CD14-positive monocyte (primary cell): Measurements from ENCODE around the gene GNAL. TPM values are rescaled to one million over a fixed set of nuclear protein-coding genes. Genes with fewer than 3 reads are reported as not detected.

Experiments
- DNase-seq, 3 donors: peaks; one replicate each; pipeline ENCODE4 v3.0.0-alpha.2; 2011 to 2022
- H2AFZ ChIP-seq: 2 replicates; pipeline ENCODE4 v1.6.0; 2012; ENCODE audit warnings: mild to moderate bottlenecking, low read depth, low read length, inconsistent platforms; ENCODE audit not compliant: insufficient read depth, poor library complexity, severe bottlenecking
- H3K27ac ChIP-seq, 2 donors: 1 replicate in 1 of 2; 2 replicates in 1 of 2; pipeline ENCODE4 v1.5.1; 2012 to 2013; ENCODE audit warnings: low read length in 2 of 2, control low read depth in 1 of 2, inconsistent platforms in 1 of 2, low read depth in 1 of 2, mild to moderate bottlenecking in 1 of 2
- H3K27me3 ChIP-seq, 2 donors: one replicate each; pipeline versions ENCODE4 v1.6.0 to v1.6.1; 2011 to 2013; ENCODE audit warnings: low read length in 2 of 2; ENCODE audit not compliant: control insufficient read depth in 2 of 2, insufficient read depth in 2 of 2
- H3K36me3 ChIP-seq, 2 donors: replicated peaks in 1 of 2; 1 replicate in 1 of 2; 2 replicates in 1 of 2; pipeline versions ENCODE4 v1.5.1 to v1.6.1; 2012 to 2013; ENCODE audit warnings: low read length in 2 of 2, control low read depth in 1 of 2, inconsistent platforms in 1 of 2, mild to moderate bottlenecking in 1 of 2; ENCODE audit not compliant: insufficient read depth in 2 of 2, control insufficient read depth in 1 of 2
- H3K4me1 ChIP-seq, 2 donors: 1 replicate in 1 of 2; 2 replicates in 1 of 2; pipeline versions ENCODE4 v1.5.1 to v1.6.1; 2012 to 2013; ENCODE audit warnings: low read length in 2 of 2, control low read depth in 1 of 2, inconsistent platforms in 1 of 2, mild to moderate bottlenecking in 1 of 2, moderate library complexity in 1 of 2; ENCODE audit not compliant: insufficient read depth in 2 of 2, control insufficient read depth in 1 of 2
- H3K4me2 ChIP-seq: replicated peaks from 2 replicates; pipeline ENCODE3; 2012; ENCODE audit warnings: low read length, moderate library complexity, mild to moderate bottlenecking; ENCODE audit not compliant: poor library complexity, severe bottlenecking; ENCODE audit errors: extremely low read depth
- H3K4me3 ChIP-seq, 3 experiments: fragments of 200-600 bp in 1 of 3; sonication (generic) in 1 of 3; replicated peaks in 1 of 3; 1 replicate in 2 of 3; 2 replicates in 1 of 3; pipeline ENCODE4 v1.5.1; 2011 to 2013; ENCODE audit warnings: low read length in 3 of 3, mild to moderate bottlenecking in 3 of 3, control low read depth in 2 of 3, low read depth in 2 of 3, inconsistent platforms in 1 of 3, moderate library complexity in 1 of 3
- H3K79me2 ChIP-seq: 2 replicates; pipeline ENCODE4 v1.6.0; 2012; ENCODE audit warnings: mild to moderate bottlenecking, control low read depth, inconsistent platforms, low read length, moderate library complexity; ENCODE audit not compliant: insufficient read depth
- H3K9ac ChIP-seq: 2 replicates; pipeline ENCODE4 v1.6.0; 2017; ENCODE audit warnings: low read length, mild to moderate bottlenecking; ENCODE audit not compliant: insufficient read depth, poor library complexity, severe bottlenecking
- H3K9me3 ChIP-seq, 2 donors: replicated peaks in 1 of 2; 1 replicate in 1 of 2; 2 replicates in 1 of 2; pipeline versions ENCODE4 v1.5.1 to v1.6.1; 2012 to 2013; ENCODE audit warnings: low read length in 2 of 2, control low read depth in 1 of 2; ENCODE audit not compliant: control insufficient read depth in 1 of 2, insufficient read depth in 1 of 2
- H4K20me1 ChIP-seq: 2 replicates; pipeline ENCODE4 v1.6.0; 2012; ENCODE audit warnings: mild to moderate bottlenecking, low read length, control low read depth, moderate library complexity; ENCODE audit not compliant: insufficient read depth
- H3K27ac Mint-ChIP-seq, 7 donors: one replicate each; pipeline ENCODE4 v1.8.0; 2020; ENCODE audit warnings: mild to moderate bottlenecking in 7 of 7, mixed read lengths in 7 of 7, moderate library complexity in 6 of 7, inconsistent platforms in 2 of 7
- H3K27me3 Mint-ChIP-seq, 3 donors: one replicate each; pipeline ENCODE4 v1.8.0; 2021 to 2022; ENCODE audit warnings: low read depth in 3 of 3, mild to moderate bottlenecking in 3 of 3, mixed read lengths in 3 of 3, moderate library complexity in 3 of 3, inconsistent platforms in 1 of 3
- H3K36me3 Mint-ChIP-seq, 2 donors: one replicate each; pipeline ENCODE4 v1.8.0; 2020; ENCODE audit warnings: mixed read lengths in 2 of 2, inconsistent platforms in 1 of 2, mild to moderate bottlenecking in 1 of 2
- H3K4me1 Mint-ChIP-seq: one replicate; pipeline ENCODE4 v1.8.0; 2020; ENCODE audit warnings: mild to moderate bottlenecking, mixed read lengths
- H3K4me3 Mint-ChIP-seq, 2 donors: one replicate each; pipeline ENCODE4 v1.8.0; 2020; ENCODE audit warnings: mild to moderate bottlenecking in 2 of 2, mixed read lengths in 2 of 2, moderate library complexity in 1 of 2
- H3K9me3 Mint-ChIP-seq, 7 donors: one replicate each; pipeline ENCODE4 v1.8.0; 2020 to 2022; ENCODE audit warnings: mixed read lengths in 7 of 7, mild to moderate bottlenecking in 6 of 7, moderate library complexity in 6 of 7, inconsistent platforms in 2 of 7
- CTCF ChIP-seq: fragments of 200-600 bp; IDR thresholded peaks from one replicate; pipeline ENCODE4 v1.8.0; 2022; ENCODE audit warnings: antibody characterized with exemption, mild to moderate bottlenecking
- WGBS: methylation state at CpG from one replicate; pipeline ENCODE4 v1.1.5; 2013; ENCODE audit warnings: missing lambda C conversion rate; ENCODE audit not compliant: insufficient coverage; 5-methylcytosine and 5-hydroxymethylcytosine counted together
- intact Hi-C, 2 donors: fragments of 100-400 bp; cut with micrococcal nuclease; formaldehyde crosslinking; loops; one replicate each; pipeline versions ENCODE4 v1.15.0 to v1.15.1; 2023
- polyA plus RNA-seq, 3 donors: library from polyadenylated mRNA; depleted of rRNA in 1 of 3; unstranded in 2 of 3; stranded (reverse) in 1 of 3; fragments of 300-500 nt in 2 of 3; fragments of >200 nt in 1 of 3; fragmentation: Illumina TruSeq in 2 of 3; gene quantifications; 1 replicate in 2 of 3; 2 replicates in 1 of 3; pipeline ENCODE4 v1.2.3, GENCODE V29; 2012 to 2021

The GNAL gene
- polyA plus RNA-seq, 3 donors: 0.01 to 0.03 TPM; not detected in 1

DNA sequence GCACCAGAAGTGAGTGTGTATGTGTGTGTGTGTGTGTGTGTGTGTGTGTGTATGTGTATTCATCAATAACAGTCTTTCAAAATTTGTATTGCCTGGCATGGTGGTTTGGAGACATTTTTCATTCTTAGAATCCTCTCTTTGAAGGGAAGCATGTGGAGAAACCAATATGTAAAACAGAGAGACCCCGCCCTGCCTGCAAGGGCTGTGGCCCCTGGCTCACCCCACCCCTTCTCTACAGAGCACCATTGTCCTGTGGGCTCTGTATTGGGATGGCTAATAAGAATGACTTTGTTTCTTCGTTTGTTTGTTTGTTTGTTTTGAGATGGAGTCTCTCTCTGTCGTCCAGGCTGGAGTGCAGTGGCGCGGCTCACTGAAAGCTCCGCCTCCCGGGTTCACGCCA, 65.9 kb downstream of the GNAL start:
- Mint-ChIP-seq H3K4me1 (peaks cover 9% of the 10 kb centered on the region), H3K27me3 (peaks cover 60 to 71% (median 60%) of the 10 kb centered on the region in 3 donors), H3K36me3 (peaks cover 0 to 4% of the 10 kb centered on the region in 2 donors), H3K4me3 (peak overlapping the region in 1 of 2 donors; percentile 28), H3K27ac (no peak overlapping the region), H3K9me3 (peaks cover 0 to 9% (median 5%) of the 10 kb centered on the region in 7 donors)
- Histone ChIP-seq H3K36me3 (no peaks in the 10 kb centered on the region), H3K4me1 (no peaks in the 10 kb centered on the region), H3K4me2 (no peak overlapping the region), H3K9ac (no peak overlapping the region), H3K4me3 (no peak overlapping the region), H2AFZ (no peak overlapping the region), H3K79me2 (no peaks in the 10 kb centered on the region), H3K9me3 (no peaks in the 10 kb centered on the region), H4K20me1 (no peaks in the 10 kb centered on the region), H3K27ac (no peak overlapping the region), H3K27me3 (peaks cover 44 to 50% of the 10 kb centered on the region in 2 donors)
- intact Hi-C loops: no loop called here
- TF ChIP-seq CTCF: no peak
- no CpG with 5 or more reads among the region's 8 CpGs for WGBS
- DNase-seq: no peak

- Histone ChIP-seq H2AFZ (no peak overlapping the region), H3K27ac (no peak overlapping the region), H3K4me3 (no peak overlapping the region), H3K36me3 (no peaks in the 10 kb centered on the region), H3K4me2 (no peak overlapping the region), H3K27me3 (peaks cover 33 to 37% of the 10 kb centered on the region in 2 donors), H3K9me3 (no peaks in the 10 kb centered on the region), H4K20me1 (no peaks in the 10 kb centered on the region), H3K4me1 (no peaks in the 10 kb centered on the region), H3K9ac (no peak overlapping the region), H3K79me2 (no peaks in the 10 kb centered on the region)
- H3K27ac Mint-ChIP-seq: no peak overlapping the region
- TF ChIP-seq CTCF: no peak
- peaks cover 0 to 2% of the 10 kb centered on the region in 2 donors for H3K36me3 Mint-ChIP-seq
- H3K4me1 Mint-ChIP-seq: peaks cover 5% of the 10 kb centered on the region
- 95% methylated on average over 5 of the region's 5 CpGs for WGBS
- H3K9me3 Mint-ChIP-seq: peaks cover 0 to 2% (median 0%) of the 10 kb centered on the region in 7 donors
- DNase-seq: no peak
- H3K27me3 Mint-ChIP-seq: peaks cover 47 to 52% (median 48%) of the 10 kb centered on the region in 3 donors
- H3K4me3 Mint-ChIP-seq: peak overlapping the region in 1 of 2 donors; percentile 5
- intact Hi-C loops: no loop called here
These were observed 68.1 kb downstream of the GNAL start for GRCh38 chr18:11757084-11757590.
